Naive thymus-derived CD4-positive, alpha-beta T cell (primary cell): ENCODE results near the gene REL. TPM values are rescaled to one million over a fixed set of nuclear protein-coding genes. Genes with fewer than 3 reads are reported as not detected.
"Not testable (repeated sequence)": the region's sequence is repeated elsewhere in the genome, so short reads cannot be mapped to it uniquely, and the experiment has no call there.

Source experiments
- ATAC-seq: fragments of 150-1000 bp; cut with Tn5 transposase; 2 replicates; pipeline ENCODE4 v1.10.0; 2021; ENCODE audit warnings: mild to moderate bottlenecking, moderate library complexity
- CTCF ChIA-PET: fragments of 350-600 bp; sonication (Branson Sonifier 250); formaldehyde crosslinking; loops from one replicate; lab custom pipeline; 2021; ENCODE audit warnings: antibody characterized with exemption; lab: Charles Lee
- POLR2A ChIA-PET: fragments of 350-600 bp; sonication (Branson Sonifier 250); formaldehyde crosslinking; loops from one replicate; lab custom pipeline; 2021; ENCODE audit warnings: antibody characterized with exemption, inconsistent platforms; lab: Charles Lee
- DNase-seq, 9 donors: peaks; one replicate each; pipeline versions ENCODE4 v3.0.0 to v3.0.0-alpha.2; 2020 to 2022; ENCODE audit warnings: mixed read lengths in 1 of 9
- H3K27ac ChIP-seq: one replicate; pipeline ENCODE4 v1.7.0; 2013; ENCODE audit warnings: mild to moderate bottlenecking, low read depth, low read length, moderate library complexity
- H3K27me3 ChIP-seq, 2 donors: one replicate each; pipeline ENCODE4 v1.7.0; 2013; ENCODE audit warnings: low read length in 2 of 2, mild to moderate bottlenecking in 2 of 2, moderate library complexity in 2 of 2; ENCODE audit not compliant: control insufficient read depth in 2 of 2, insufficient read depth in 2 of 2
- H3K36me3 ChIP-seq, 3 experiments: 1 replicate in 2 of 3; 2 replicates in 1 of 3; pipeline ENCODE4 v1.7.0; 2013; ENCODE audit warnings: low read length in 3 of 3, mild to moderate bottlenecking in 3 of 3, moderate library complexity in 1 of 3; ENCODE audit not compliant: insufficient read depth in 3 of 3, control insufficient read depth in 2 of 3
- H3K4me1 ChIP-seq, 2 donors: one replicate each; pipeline ENCODE4 v1.7.0; 2013; ENCODE audit warnings: low read length in 2 of 2, mild to moderate bottlenecking in 2 of 2, moderate library complexity in 1 of 2; ENCODE audit not compliant: control insufficient read depth in 2 of 2, insufficient read depth in 2 of 2
- H3K4me3 ChIP-seq: 2 replicates; pipeline ENCODE4 v1.7.0; 2013; ENCODE audit warnings: mild to moderate bottlenecking, low read length
- H3K9me3 ChIP-seq, 3 experiments: 1 replicate in 2 of 3; 2 replicates in 1 of 3; pipeline ENCODE4 v1.7.0; 2013; ENCODE audit warnings: low read length in 3 of 3; ENCODE audit not compliant: control insufficient read depth in 2 of 3
- H3K27ac Mint-ChIP-seq, 9 donors: one replicate each; pipeline ENCODE4 v1.8.0; 2020 to 2022; ENCODE audit warnings: mixed read lengths in 9 of 9, mild to moderate bottlenecking in 8 of 9, moderate library complexity in 5 of 9, inconsistent platforms in 2 of 9
- H3K27me3 Mint-ChIP-seq, 5 donors: one replicate each; pipeline ENCODE4 v1.8.0; 2021 to 2022; ENCODE audit warnings: mixed read lengths in 5 of 5, mild to moderate bottlenecking in 1 of 5
- H3K36me3 Mint-ChIP-seq, 5 donors: one replicate each; pipeline ENCODE4 v1.8.0; 2020 to 2022; ENCODE audit warnings: mixed read lengths in 5 of 5, mild to moderate bottlenecking in 3 of 5, inconsistent platforms in 1 of 5
- H3K4me1 Mint-ChIP-seq, 7 donors: one replicate each; pipeline ENCODE4 v1.8.0; 2020 to 2022; ENCODE audit warnings: mixed read lengths in 7 of 7, mild to moderate bottlenecking in 3 of 7, inconsistent platforms in 1 of 7
- H3K4me3 Mint-ChIP-seq, 10 donors: one replicate each; pipeline ENCODE4 v1.8.0; 2020 to 2022; ENCODE audit warnings: mild to moderate bottlenecking in 10 of 10, mixed read lengths in 10 of 10, moderate library complexity in 6 of 10, inconsistent platforms in 2 of 10
- H3K9me3 Mint-ChIP-seq, 11 donors: one replicate each; pipeline ENCODE4 v1.8.0; 2020 to 2022; ENCODE audit warnings: mixed read lengths in 11 of 11, mild to moderate bottlenecking in 4 of 11, inconsistent platforms in 1 of 11, moderate library complexity in 1 of 11
- intact Hi-C, 2 donors: fragments of 100-400 bp; cut with micrococcal nuclease; formaldehyde crosslinking; loops; one replicate each; pipeline ENCODE4 v1.15.1; 2023
- polyA plus RNA-seq, 2 donors: library from polyadenylated mRNA; unstranded; fragments of 300-500 nt; fragmentation: Illumina TruSeq; gene quantifications; one replicate each; pipeline ENCODE4 v1.2.3, GENCODE V29; 2021
- total RNA-seq, 6 experiments: library from RNA in 5 of 6; stranded (reverse) in 5 of 6; gene quantifications; 1 replicate in 5 of 6; 2 replicates in 1 of 6; pipeline ENCODE4 v1.2.3 and lab custom pipeline; 2021 to 2026

REL gene
- total and polyA plus RNA-seq, 7 experiments from 2014 or later = 10.9 to 78.8 (median 21.8) TPM

- CTCF ChIA-PET = interaction anchor here (0.6 to 1.1 kb wide), 2 partner anchors 62 to 80 kb away, joined by 3 read pairs; no protein-coding TSS in a partner anchor
- ATAC-seq = no peak
These were observed 3.4 kb downstream of the REL start for GRCh38 chr2:60884800-60885199.

GRCh38 chr2:60885683-60886082, 4.3 kb downstream of the REL start:
- Mint-ChIP-seq H3K4me1 (peaks cover 39 to 70% (median 64%) of the 10 kb centered on the region in 7 donors), H3K27me3 (no peaks in the 10 kb centered on the region), H3K9me3 (peaks cover 0 to 4% (median 0%) of the 10 kb centered on the region in 11 donors), H3K4me3 (peak overlapping the region in 9 of 10 donors; percentile 44 to 85 (median 66)), H3K27ac (peak overlapping the region in 7 of 9 donors; percentile 5 to 78 (median 41)), H3K36me3 (peaks cover 0 to 17% (median 4%) of the 10 kb centered on the region in 5 donors)
- CTCF ChIA-PET = no interaction called here
- DNase-seq = no peak
- POLR2A ChIA-PET = interaction anchor here (1.2 kb wide), 1 partner anchor 130 kb away, joined by 3 read pairs; the partner anchor contains the start of gene PAPOLG
- Histone ChIP-seq H3K4me1 (peaks cover 8 to 34% of the 10 kb centered on the region in 2 donors), H3K36me3 (peaks cover 0 to 9% (median 0%) of the 10 kb centered on the region in 3 experiments), H3K9me3 (no peaks in the 10 kb centered on the region), H3K4me3 (no peak overlapping the region), H3K27ac (peak overlapping the region; percentile 14), H3K27me3 (no peaks in the 10 kb centered on the region)
- ATAC-seq = no peak
- intact Hi-C loops = loop anchor here (2.0 to 5.0 kb wide), 2 partner anchors 13 to 82 kb away; no protein-coding TSS in a partner anchor

More at GRCh38 chr2:60884800-60885199, 3.4 kb downstream of the REL start:
- Histone ChIP-seq H3K9me3 (no peaks in the 10 kb centered on the region), H3K27me3 (no peaks in the 10 kb centered on the region), H3K4me3 (peak overlapping the region; percentile 31), H3K27ac (peak overlapping the region; percentile 30), H3K36me3 (peaks cover 0 to 9% (median 0%) of the 10 kb centered on the region in 3 experiments), H3K4me1 (peaks cover 11 to 37% of the 10 kb centered on the region in 2 donors)
- Mint-ChIP-seq H3K4me3 (peak overlapping the region; percentile 8 to 82 (median 60)), H3K4me1 (peaks cover 34 to 63% (median 55%) of the 10 kb centered on the region in 7 donors), H3K9me3 (peaks cover 0 to 1% (median 0%) of the 10 kb centered on the region in 11 donors), H3K27me3 (no peaks in the 10 kb centered on the region), H3K27ac (peak overlapping the region in 8 of 9 donors; percentile 5 to 72 (median 43)), H3K36me3 (peaks cover 0 to 10% (median under 1%) of the 10 kb centered on the region in 5 donors)
- no peak for DNase-seq
- intact Hi-C loops = loop anchor here (2.0 to 5.0 kb wide), 8 partner anchors 14 to 1823 kb away; partner anchors contain the start of genes B3GNT2 (in 1 of the 2), BCL11A (in 1 of the 2), CCT4 (in 1 of the 2) and EHBP1 (in 1 of the 2)
- POLR2A ChIA-PET = interaction anchor here (1.2 kb wide), 1 partner anchor 129 kb away, joined by 3 read pairs; the partner anchor contains the start of gene PAPOLG

- peaks cover 0 to 4% (median 0%) of the 10 kb centered on the region in 11 donors for H3K9me3 Mint-ChIP-seq
- POLR2A ChIA-PET = interaction anchor here (0.7 to 0.9 kb wide), 2 partner anchors 131 to 291 kb away, joined by 3 read pairs; partner anchors contain the start of gene PAPOLG
- intact Hi-C loops = loop anchor here in 1 of 2 donors (5.0 kb wide), 1 partner anchor 80 kb away; no protein-coding TSS in a partner anchor
- ATAC-seq (no peak), DNase-seq (no peak)
- H3K4me3 Mint-ChIP-seq = peak overlapping the region in 6 of 10 donors; percentile 10 to 47 (median 24)
- Histone ChIP-seq H3K4me1 (peaks cover 8 to 37% of the 10 kb centered on the region in 2 donors), H3K9me3 (no peaks in the 10 kb centered on the region), H3K4me3 (no peak overlapping the region), H3K27me3 (no peaks in the 10 kb centered on the region), H3K36me3 (peaks cover 0 to 3% (median 0%) of the 10 kb centered on the region in 3 experiments), H3K27ac (no peak overlapping the region)
- H3K36me3 Mint-ChIP-seq = peaks cover 4 to 20% (median 11%) of the 10 kb centered on the region in 5 donors
- H3K27me3 Mint-ChIP-seq = no peaks in the 10 kb centered on the region
- CTCF ChIA-PET = no interaction called here
- peaks cover 44 to 81% (median 77%) of the 10 kb centered on the region in 7 donors for H3K4me1 Mint-ChIP-seq
- peak overlapping the region in 1 of 9 donors; percentile 3 for H3K27ac Mint-ChIP-seq
These were observed 5.6 kb downstream of the REL start for GRCh38 chr2:60886991-60887390.

- H3K4me1 ChIP-seq = peaks cover 8 to 37% of the 10 kb centered on the region in 2 donors
- ATAC-seq (no peak), DNase-seq (no peak)
- Mint-ChIP-seq H3K27me3 (no peaks in the 10 kb centered on the region), H3K9me3 (peaks cover 0 to 4% (median 0%) of the 10 kb centered on the region in 11 donors), H3K27ac (peak overlapping the region in 2 of 9 donors; percentile 7 to 16), H3K36me3 (peaks cover 4 to 26% (median 15%) of the 10 kb centered on the region in 5 donors), H3K4me1 (peaks cover 37 to 75% (median 71%) of the 10 kb centered on the region in 7 donors), H3K4me3 (peak overlapping the region in 3 of 10 donors; percentile 3 to 42 (median 4))
- POLR2A ChIA-PET = no interaction called here
- H3K27me3 ChIP-seq = no peaks in the 10 kb centered on the region
- H3K36me3 ChIP-seq = peaks cover 0 to 9% (median 0%) of the 10 kb centered on the region in 3 experiments
- no peak overlapping the region for H3K27ac ChIP-seq
- intact Hi-C loops = loop anchor here in 1 of 2 donors (5.0 kb wide), 1 partner anchor 78 kb away; no protein-coding TSS in a partner anchor
- no peak overlapping the region for H3K4me3 ChIP-seq
- H3K9me3 ChIP-seq = no peaks in the 10 kb centered on the region
- CTCF ChIA-PET = interaction anchor here (1.0 kb wide), 1 partner anchor 96 kb away, joined by 3 read pairs; no protein-coding TSS in a partner anchor
These were observed 7.5 kb downstream of the REL start for GRCh38 chr2:60888853-60889252.

GRCh38 chr2:60889581-60890392, 8.4 kb downstream of the REL start:
- H3K27me3 Mint-ChIP-seq, H3K4me3 ChIP-seq, CTCF ChIA-PET, H3K4me3 Mint-ChIP-seq, H3K27me3 ChIP-seq, DNase-seq, H3K9me3 Mint-ChIP-seq, H3K9me3 ChIP-seq, H3K27ac ChIP-seq, ATAC-seq: not testable (repeated sequence)
- intact Hi-C loops = loop anchor here in 1 of 2 donors (5.0 kb wide), 1 partner anchor 78 kb away; no protein-coding TSS in a partner anchor
- peaks cover 5 to 34% of the 10 kb centered on the region in 2 donors for H3K4me1 ChIP-seq
- peaks cover 36 to 72% (median 65%) of the 10 kb centered on the region in 7 donors for H3K4me1 Mint-ChIP-seq
- H3K36me3 Mint-ChIP-seq = peaks cover 4 to 33% (median 21%) of the 10 kb centered on the region in 5 donors
- H3K27ac Mint-ChIP-seq = peak overlapping the region in 1 of 9 donors; percentile 26
- POLR2A ChIA-PET = interaction anchor here (0.6 kb wide), 1 partner anchor 96 kb away, joined by 3 read pairs; no protein-coding TSS in a partner anchor
- H3K36me3 ChIP-seq = peaks cover 0 to 11% (median 0%) of the 10 kb centered on the region in 3 experiments

GRCh38 chr2:60890393-60890707, 9.0 kb downstream of the REL start:
- ATAC-seq = no peak
- Mint-ChIP-seq H3K36me3 (peaks cover 4 to 36% (median 24%) of the 10 kb centered on the region in 5 donors), H3K9me3 (peaks cover 0 to 4% (median 0%) of the 10 kb centered on the region in 11 donors), H3K27ac (peak overlapping the region in 2 of 9 donors; percentile 6 to 57), H3K27me3 (no peaks in the 10 kb centered on the region), H3K4me3 (peak overlapping the region in 1 of 10 donors; percentile 10), H3K4me1 (peaks cover 34 to 66% (median 59%) of the 10 kb centered on the region in 7 donors)
- no peaks in the 10 kb centered on the region for H3K9me3 ChIP-seq
- ChIA-PET CTCF (no interaction called here), POLR2A (no interaction called here)
- H3K36me3 ChIP-seq = peaks cover 0 to 14% (median 0%) of the 10 kb centered on the region in 3 experiments
- no peak for DNase-seq
- no peaks in the 10 kb centered on the region for H3K27me3 ChIP-seq
- H3K4me3 ChIP-seq = no peak overlapping the region
- H3K4me1 ChIP-seq = peaks cover 0 to 29% of the 10 kb centered on the region in 2 donors
- intact Hi-C loops = no loop called here
- no peak overlapping the region for H3K27ac ChIP-seq
